Mesothelial cell of epicardium (in vitro differentiated cells): ENCODE results near the gene PRDM16. TPM values are rescaled to one million over a fixed set of nuclear protein-coding genes. Genes with fewer than 3 reads are reported as not detected.

Experiments used
- DNase-seq, 2 experiments: peaks; one replicate each; pipeline ENCODE4 v3.0.0; 2021; ENCODE audit warnings: low spot score in 2 of 2; ENCODE audit not compliant: unreplicated experiment in 2 of 2
- H3K27ac Mint-ChIP-seq: 2 replicates; pipeline ENCODE4 v1.8.0; 2021; ENCODE audit warnings: mixed read lengths
- H3K27me3 Mint-ChIP-seq: 2 replicates; pipeline ENCODE4 v1.8.0; 2021; ENCODE audit warnings: low read depth, mixed read lengths
- H3K36me3 Mint-ChIP-seq: 2 replicates; pipeline ENCODE4 v1.8.0; 2021; ENCODE audit warnings: mixed read lengths
- H3K4me1 Mint-ChIP-seq: 2 replicates; pipeline ENCODE4 v1.8.0; 2021; ENCODE audit warnings: mixed read lengths
- H3K4me3 Mint-ChIP-seq: 2 replicates; pipeline ENCODE4 v1.8.0; 2021; ENCODE audit warnings: mild to moderate bottlenecking, moderate library complexity, mixed read lengths
- H3K9me3 Mint-ChIP-seq: 2 replicates; pipeline ENCODE4 v1.8.0; 2021; ENCODE audit warnings: mixed read lengths
- CTCF ChIP-seq: fragments of 200-600 bp; sonication (generic); IDR thresholded peaks from one replicate; pipeline ENCODE4 v1.5.0; 2021; ENCODE audit warnings: antibody characterized with exemption; ENCODE audit not compliant: unreplicated experiment
- total RNA-seq: library from RNA; stranded (reverse); gene quantifications from 3 replicates; pipeline ENCODE4 v1.2.1, GENCODE V29; 2021

Gene PRDM16
- total RNA-seq, 1 donor from 2014 or later, result 1.4 TPM

- no peak overlapping the region for H3K4me3 Mint-ChIP-seq
- no peaks in the 10 kb centered on the region for H3K9me3 Mint-ChIP-seq
- peaks cover 24% of the 10 kb centered on the region for H3K4me1 Mint-ChIP-seq
- DNase-seq, result no peak
- H3K27me3 Mint-ChIP-seq, result peaks cover 5% of the 10 kb centered on the region
- H3K36me3 Mint-ChIP-seq, result no peaks in the 10 kb centered on the region
- H3K27ac Mint-ChIP-seq, result no peak overlapping the region
- TF ChIP-seq CTCF, result no peak
Measured at GRCh38 chr1:3168678-3169077, 99.7 kb downstream of the PRDM16 start.

- H3K4me1 Mint-ChIP-seq, result peaks cover 31% of the 10 kb centered on the region
- TF ChIP-seq CTCF, result no peak
- H3K27ac Mint-ChIP-seq, result no peak overlapping the region
- no peaks in the 10 kb centered on the region for H3K36me3 Mint-ChIP-seq
- DNase-seq, result no peak
- H3K4me3 Mint-ChIP-seq, result no peak overlapping the region
- H3K9me3 Mint-ChIP-seq, result no peaks in the 10 kb centered on the region
- H3K27me3 Mint-ChIP-seq, result peaks cover 3% of the 10 kb centered on the region
Measured at GRCh38 chr1:3169665-3170356, 100.8 kb downstream of the PRDM16 start.

- TF ChIP-seq CTCF, result no peak
- peak in 1 of 2 experiments; percentile 60 for DNase-seq
- H3K4me1 Mint-ChIP-seq, result peaks cover 34% of the 10 kb centered on the region
- H3K9me3 Mint-ChIP-seq, result no peaks in the 10 kb centered on the region
- H3K27ac Mint-ChIP-seq, result peak overlapping the region; percentile 74
- H3K4me3 Mint-ChIP-seq, result peak overlapping the region; percentile 20
- H3K27me3 Mint-ChIP-seq, result peaks cover 3% of the 10 kb centered on the region
- H3K36me3 Mint-ChIP-seq, result no peaks in the 10 kb centered on the region
Measured at GRCh38 chr1:3170561-3171453, 101.8 kb downstream of the PRDM16 start.

- Mint-ChIP-seq H3K9me3 (no peaks in the 10 kb centered on the region), H3K27me3 (peaks cover 3% of the 10 kb centered on the region), H3K27ac (no peak overlapping the region), H3K4me1 (peaks cover 34% of the 10 kb centered on the region), H3K36me3 (no peaks in the 10 kb centered on the region), H3K4me3 (no peak overlapping the region)
- TF ChIP-seq CTCF, result no peak
- no peak for DNase-seq
Measured at GRCh38 chr1:3171761-3172160, 102.8 kb downstream of the PRDM16 start.

GRCh38 chr1:3172431-3173380 is 103.7 kb downstream of the PRDM16 start:
- no peak overlapping the region for H3K27ac Mint-ChIP-seq
- H3K4me1 Mint-ChIP-seq, result peaks cover 34% of the 10 kb centered on the region

More at GRCh38 chr1:3172431-3173380, 103.7 kb downstream of the PRDM16 start:
- Mint-ChIP-seq H3K36me3 (no peaks in the 10 kb centered on the region), H3K9me3 (no peaks in the 10 kb centered on the region), H3K27me3 (peaks cover 5% of the 10 kb centered on the region), H3K4me3 (no peak overlapping the region)
- no peak for TF ChIP-seq CTCF
- DNase-seq, result no peak
